HG02840 (cell line): ENCODE measurements around the gene FCGR3A.
"Not testable (repeated sequence)": the region's sequence is repeated elsewhere in the genome, so short reads cannot be mapped to it uniquely, and the experiment has no call there.

Experiments
- ATAC-seq: cut with Tn5 transposase; IDR thresholded peaks from one replicate; pipeline ENCODE4 v1.9.1; 2021; ENCODE audit warnings: mild to moderate bottlenecking, moderate library complexity, moderate number of reproducible peaks; ENCODE audit not compliant: unreplicated experiment, low FRiP score

The FCGR3A gene

DNA sequence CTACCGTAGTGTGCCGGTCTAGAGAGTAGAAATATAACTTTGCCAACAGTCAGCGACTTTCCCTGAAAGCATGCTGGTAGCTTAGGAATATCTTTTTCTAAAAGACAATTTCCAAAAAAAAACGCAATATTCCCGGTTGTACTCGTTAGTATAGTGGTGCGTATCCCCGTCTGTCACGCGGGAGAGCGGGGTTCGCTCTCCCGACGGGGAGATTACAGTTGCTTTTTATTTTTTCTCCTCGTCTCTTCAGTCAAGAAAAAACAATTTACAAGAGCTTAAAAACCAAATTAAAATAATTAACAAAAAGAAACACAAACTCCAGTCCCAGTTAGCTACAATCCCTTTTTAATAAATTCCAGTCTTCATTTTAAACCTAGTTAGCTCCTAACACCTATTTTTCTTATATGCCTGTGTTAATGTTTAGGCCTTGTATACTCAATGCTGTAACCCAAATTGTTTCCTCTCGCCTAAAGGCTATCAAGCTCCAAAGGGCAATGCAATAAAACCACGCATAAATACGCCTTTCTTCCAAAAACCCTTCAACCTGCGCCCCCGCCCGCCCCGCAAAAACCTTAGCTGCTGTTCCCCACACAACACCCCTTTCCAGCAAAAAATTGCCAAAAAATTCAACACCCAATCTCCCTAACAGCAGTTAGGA, 17.5 kb downstream of the FCGR3A start:
- no peak for ATAC-seq

GRCh38 chr1:161530671-161531641, 18.7 kb downstream of the FCGR3A start:
- ATAC-seq = peak; percentile 66

GRCh38 chr1:161530158-161530557, 19.5 kb downstream of the FCGR3A start:
- peak; percentile 40 for ATAC-seq

DNA sequence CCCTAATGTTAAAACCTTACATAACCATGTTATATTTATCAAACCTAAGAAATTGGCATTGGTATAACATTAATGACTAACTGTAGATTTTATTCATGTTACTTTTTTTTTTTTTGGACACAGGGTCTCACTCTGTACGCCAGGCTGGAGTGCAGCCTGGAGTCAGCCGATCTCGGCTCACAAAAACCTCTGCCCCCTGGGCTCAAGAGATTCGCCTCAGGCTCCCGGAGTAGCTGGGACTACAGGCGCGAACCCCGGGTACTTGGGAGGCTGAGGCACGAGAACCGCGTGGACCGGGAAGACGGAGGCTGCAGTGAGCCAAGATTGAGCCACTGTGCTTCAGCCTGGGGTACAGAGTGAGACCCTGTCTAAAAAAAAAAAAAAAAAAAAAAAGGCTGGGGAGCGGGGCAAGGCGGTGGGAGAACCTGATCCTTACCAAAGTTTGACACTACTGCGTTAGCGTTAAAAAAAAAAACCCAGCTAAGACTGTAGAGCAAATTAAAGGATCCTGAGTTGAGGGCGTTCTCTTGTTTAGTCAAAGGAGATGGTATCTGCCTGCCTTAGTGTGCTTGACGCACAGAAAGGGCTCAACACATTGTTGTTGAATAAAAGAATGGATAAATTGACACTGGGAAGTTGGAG, 20.0 kb downstream of the FCGR3A start:
- not testable (repeated sequence) for ATAC-seq

GRCh38 chr1:161528550-161528949, 21.1 kb downstream of the FCGR3A start:
- ATAC-seq = not testable (repeated sequence)

- ATAC-seq = not testable (repeated sequence)
Measured at GRCh38 chr1:161525918-161526317, 23.7 kb downstream of the FCGR3A start.

GRCh38 chr1:161525321-161525720, 24.3 kb downstream of the FCGR3A start:
- ATAC-seq = not testable (repeated sequence)

DNA sequence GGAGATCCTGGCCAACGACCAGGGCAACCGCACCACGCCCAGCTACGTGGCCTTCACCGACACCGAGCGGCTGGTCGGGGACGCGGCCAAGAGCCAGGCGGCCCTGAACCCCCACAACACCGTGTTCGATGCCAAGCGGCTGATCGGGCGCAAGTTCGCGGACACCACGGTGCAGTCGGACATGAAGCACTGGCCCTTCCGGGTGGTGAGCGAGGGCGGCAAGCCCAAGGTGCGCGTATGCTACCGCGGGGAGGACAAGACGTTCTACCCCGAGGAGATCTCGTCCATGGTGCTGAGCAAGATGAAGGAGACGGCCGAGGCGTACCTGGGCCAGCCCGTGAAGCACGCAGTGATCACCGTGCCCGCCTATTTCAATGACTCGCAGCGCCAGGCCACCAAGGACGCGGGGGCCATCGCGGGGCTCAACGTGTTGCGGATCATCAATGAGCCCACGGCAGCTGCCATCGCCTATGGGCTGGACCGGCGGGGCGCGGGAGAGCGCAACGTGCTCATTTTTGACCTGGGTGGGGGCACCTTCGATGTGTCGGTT, 24.8 kb downstream of the FCGR3A start:
- not testable (repeated sequence) for ATAC-seq

- ATAC-seq = peak; percentile 54
Measured at GRCh38 chr1:161523817-161524741, 25.5 kb downstream of the FCGR3A start, which contains the start of gene HSPA6. HSPA6 (plus strand) TSS chr1:161524540; CDS start chr1:161524659, 119 bp downstream.

GRCh38 chr1:161523041-161523816, 26.4 kb downstream of the FCGR3A start:
- ATAC-seq = not testable (repeated sequence)

- not testable (repeated sequence) for ATAC-seq
Measured at GRCh38 chr1:161513953-161514352, 35.7 kb downstream of the FCGR3A start.

DNA sequence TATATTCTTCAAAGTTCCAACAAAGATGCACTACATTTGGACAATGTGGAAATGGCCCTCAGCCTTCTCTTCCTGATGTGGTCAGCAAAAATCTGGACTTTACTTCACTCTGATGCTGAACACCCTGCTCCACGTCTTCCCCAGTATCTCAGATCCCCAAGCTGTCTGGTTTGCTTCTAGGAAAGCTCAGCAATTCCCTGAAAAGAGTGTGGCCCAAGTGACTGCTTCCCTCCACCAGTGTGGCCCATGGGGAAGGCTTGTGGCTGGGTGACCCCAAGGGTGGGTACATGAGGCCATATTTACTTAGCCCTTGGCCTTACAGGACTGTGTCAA, 36.2 kb downstream of the FCGR3A start:
- not testable (repeated sequence) for ATAC-seq

DNA sequence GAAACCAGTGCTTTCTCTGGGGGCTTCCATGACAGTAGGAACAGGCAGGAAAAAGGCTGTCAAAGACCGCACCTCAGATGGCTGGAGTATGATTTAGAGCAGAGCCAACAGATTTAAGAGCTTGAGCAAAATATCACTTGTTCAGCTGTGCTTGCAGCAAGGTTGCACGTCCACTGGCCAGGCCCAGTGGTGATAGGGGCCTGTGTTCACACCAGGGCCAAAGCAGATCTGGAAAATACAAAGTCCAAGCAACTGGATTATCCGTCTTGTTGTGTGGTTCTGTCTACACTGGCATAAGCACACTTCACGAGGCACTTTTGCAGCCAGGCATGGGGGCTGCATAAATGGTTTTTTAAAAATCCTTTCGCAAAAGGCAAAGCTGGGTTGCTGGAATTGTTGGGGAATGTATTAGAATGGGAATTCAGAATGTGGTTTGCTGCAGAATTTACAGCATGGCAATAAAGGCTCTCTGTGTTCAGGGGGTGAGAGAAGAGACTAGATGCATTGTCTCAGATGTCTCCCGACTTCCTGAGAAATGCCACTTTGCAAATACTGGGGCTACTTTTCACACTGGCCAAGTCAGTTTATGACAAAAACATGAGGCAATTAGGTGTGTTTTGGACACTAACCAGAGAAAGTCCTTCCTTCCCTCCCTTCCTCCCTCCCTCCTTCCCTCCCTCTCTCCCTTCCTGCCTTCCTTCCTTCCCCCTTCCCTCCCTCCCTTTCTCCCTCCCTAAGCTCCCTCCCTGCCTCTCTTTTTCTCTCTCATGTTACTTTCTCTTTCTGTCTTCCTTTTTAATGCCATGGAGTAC, 36.8 kb downstream of the FCGR3A start:
- ATAC-seq = not testable (repeated sequence)

DNA sequence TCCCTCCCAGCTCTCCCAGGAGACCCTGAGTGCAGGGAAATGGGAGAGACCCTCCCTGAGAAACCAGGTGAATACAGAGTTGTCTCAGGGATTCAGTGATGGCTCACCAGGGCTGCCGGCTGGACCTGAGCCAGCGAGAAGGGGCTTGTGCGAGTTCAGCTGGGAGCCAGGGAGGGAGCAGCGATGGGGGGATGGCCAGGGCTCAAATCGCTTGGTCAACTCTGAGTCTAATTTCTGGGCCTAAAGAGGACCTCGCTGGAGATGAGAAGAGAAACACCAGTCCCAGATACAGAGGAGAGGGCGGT, 37.9 kb downstream of the FCGR3A start:
- no peak for ATAC-seq

DNA sequence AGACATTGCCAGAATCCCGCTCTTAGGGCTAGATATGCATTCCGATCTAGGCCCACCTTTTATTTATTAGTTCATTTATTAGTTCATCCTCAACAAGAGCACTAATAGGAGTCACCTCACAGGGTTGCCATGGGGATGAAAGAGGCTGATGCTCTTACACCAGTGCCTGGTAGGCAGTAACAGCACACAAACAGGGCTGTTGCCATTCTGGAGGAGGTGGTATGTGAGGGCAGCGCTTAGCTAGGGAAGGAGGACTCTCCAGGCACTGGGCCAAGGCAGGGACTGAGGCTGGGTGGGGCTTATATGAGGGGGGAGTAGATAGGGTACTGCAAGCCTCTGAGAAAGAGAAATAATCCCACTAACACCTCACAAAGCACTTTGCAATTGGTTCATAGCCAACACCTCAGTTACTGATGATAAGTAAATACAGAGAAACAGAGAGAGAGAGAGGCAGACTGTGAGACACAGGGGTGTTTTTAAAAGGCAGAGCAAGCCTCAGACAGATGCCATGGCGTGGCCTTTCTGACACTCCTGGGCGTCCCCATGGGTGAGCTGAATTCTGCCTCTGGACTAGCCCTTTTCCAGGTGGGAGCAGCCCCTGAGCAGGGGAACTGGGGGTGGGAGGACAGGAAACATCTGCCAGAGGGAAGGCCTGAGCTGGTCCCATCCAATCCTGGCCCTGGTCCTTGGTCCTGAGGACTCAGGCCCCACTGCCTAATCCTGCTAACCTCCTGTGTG, 38.4 kb downstream of the FCGR3A start:
- no peak for ATAC-seq

GRCh38 chr1:161510477-161510876, 39.1 kb downstream of the FCGR3A start:
- ATAC-seq = no peak

DNA sequence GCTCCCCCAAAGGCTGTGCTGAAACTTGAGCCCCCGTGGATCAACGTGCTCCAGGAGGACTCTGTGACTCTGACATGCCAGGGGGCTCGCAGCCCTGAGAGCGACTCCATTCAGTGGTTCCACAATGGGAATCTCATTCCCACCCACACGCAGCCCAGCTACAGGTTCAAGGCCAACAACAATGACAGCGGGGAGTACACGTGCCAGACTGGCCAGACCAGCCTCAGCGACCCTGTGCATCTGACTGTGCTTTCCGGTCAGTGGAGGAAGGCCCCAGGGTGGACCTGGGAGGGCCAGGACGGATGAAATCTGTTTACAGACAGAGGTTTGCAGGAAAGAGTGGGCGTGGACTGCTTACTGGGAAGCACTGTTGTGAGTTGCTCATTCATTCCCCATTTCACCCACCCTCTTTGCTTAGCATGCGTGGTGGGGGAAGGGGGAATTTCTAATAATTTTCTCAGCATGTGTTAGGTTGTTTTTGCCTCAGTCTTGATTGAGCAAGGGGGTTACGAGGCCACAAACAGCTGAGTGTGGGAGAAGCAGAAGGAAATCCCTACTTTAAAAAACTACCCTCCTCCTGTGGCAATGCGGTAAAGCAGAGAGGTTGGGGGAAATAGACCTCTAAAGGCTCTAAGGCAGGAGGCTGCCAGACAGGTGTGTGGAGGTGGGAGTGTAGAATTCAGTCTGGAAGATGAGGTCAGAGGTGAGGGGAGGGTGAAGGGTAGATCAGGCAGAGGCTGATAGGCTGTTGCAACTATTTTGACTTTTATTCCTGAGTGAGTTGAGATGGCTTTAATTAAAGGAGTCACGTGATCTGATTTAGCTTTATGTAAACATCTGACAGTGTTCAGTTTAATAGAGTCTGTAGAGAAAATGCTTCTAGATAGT, 43.0 kb downstream of the FCGR3A start:
- no peak for ATAC-seq
